Measurements from ENCODE around the gene EME1. TPM values are rescaled to one million over a fixed set of nuclear protein-coding genes. Genes with fewer than 3 reads are reported as not detected.

Gene EME1
- total RNA-seq, 2 donors from 2014 or later, result 3.9 TPM; not detected in 1

- no peaks in the 10 kb centered on the region for H3K9me3 ChIP-seq
- H3K4me3 ChIP-seq, result no peak overlapping the region
- ATAC-seq (ENCODE audit: insufficient number of reproducible peaks, low FRiP score, low read depth) (no peak), DNase-seq (ENCODE audit: low spot score) (no peak)
- H3K36me3 ChIP-seq, result peaks cover 43% of the 10 kb centered on the region
- no peak for TF ChIP-seq CTCF (IDR thresholded peaks at IDR 0.05)
- H3K27me3 ChIP-seq (replicated peaks; ENCODE audit: insufficient read depth), result no peaks in the 10 kb centered on the region
- no peaks in the 10 kb centered on the region for H3K4me1 ChIP-seq (ENCODE audit: control insufficient read depth in 1 of 2, low read depth in 2 of 2)
- no peak overlapping the region for H3K27ac ChIP-seq
Observed at GRCh38 chr17:50354776-50355175, 18.3 kb upstream of the EME1 start.

GRCh38 chr17:50355336-50355700, 17.7 kb upstream of the EME1 start:
- no peak overlapping the region for H3K27ac ChIP-seq
- no peaks in the 10 kb centered on the region for H3K4me1 ChIP-seq (ENCODE audit: control insufficient read depth in 1 of 2, low read depth in 2 of 2)
- no peaks in the 10 kb centered on the region for H3K9me3 ChIP-seq
- peaks cover 43% of the 10 kb centered on the region for H3K36me3 ChIP-seq
- DNase-seq (ENCODE audit: low spot score), result no peak
- no peak for TF ChIP-seq CTCF (IDR thresholded peaks at IDR 0.05)
- ATAC-seq (ENCODE audit: insufficient number of reproducible peaks, low FRiP score, low read depth), result no peak
- no peak overlapping the region for H3K4me3 ChIP-seq
- H3K27me3 ChIP-seq (replicated peaks; ENCODE audit: insufficient read depth), result no peaks in the 10 kb centered on the region

GRCh38 chr17:50355701-50356341, 17.2 kb upstream of the EME1 start:
- TF ChIP-seq CTCF (IDR thresholded peaks at IDR 0.05), result no peak
- Histone ChIP-seq H3K36me3 (peaks cover 43% of the 10 kb centered on the region), H3K4me1 (ENCODE audit: control insufficient read depth in 1 of 2, low read depth in 2 of 2) (no peaks in the 10 kb centered on the region), H3K4me3 (no peak overlapping the region), H3K27me3 (replicated peaks; ENCODE audit: insufficient read depth) (no peaks in the 10 kb centered on the region), H3K27ac (no peak overlapping the region), H3K9me3 (no peaks in the 10 kb centered on the region)
- ATAC-seq (ENCODE audit: insufficient number of reproducible peaks, low FRiP score, low read depth) (no peak), DNase-seq (ENCODE audit: low spot score) (no peak)

- Histone ChIP-seq H3K9me3 (no peaks in the 10 kb centered on the region), H3K4me1 (ENCODE audit: control insufficient read depth in 1 of 2, low read depth in 2 of 2) (no peaks in the 10 kb centered on the region), H3K36me3 (peaks cover 43% of the 10 kb centered on the region), H3K4me3 (no peak overlapping the region), H3K27me3 (replicated peaks; ENCODE audit: insufficient read depth) (no peaks in the 10 kb centered on the region), H3K27ac (no peak overlapping the region)
- no peak for TF ChIP-seq CTCF (IDR thresholded peaks at IDR 0.05)
- ATAC-seq (ENCODE audit: insufficient number of reproducible peaks, low FRiP score, low read depth), result no peak
- no peak for DNase-seq (ENCODE audit: low spot score)
Observed at GRCh38 chr17:50356418-50356817, 16.6 kb upstream of the EME1 start.

- Histone ChIP-seq H3K36me3 (peaks cover 43% of the 10 kb centered on the region), H3K27ac (no peak overlapping the region), H3K27me3 (replicated peaks; ENCODE audit: insufficient read depth) (no peaks in the 10 kb centered on the region), H3K9me3 (no peaks in the 10 kb centered on the region), H3K4me1 (ENCODE audit: control insufficient read depth in 1 of 2, low read depth in 2 of 2) (no peaks in the 10 kb centered on the region), H3K4me3 (no peak overlapping the region)
- ATAC-seq (ENCODE audit: insufficient number of reproducible peaks, low FRiP score, low read depth) (no peak), DNase-seq (ENCODE audit: low spot score) (no peak)
- no peak for TF ChIP-seq CTCF (IDR thresholded peaks at IDR 0.05)
Observed at GRCh38 chr17:50356892-50357510, 16.0 kb upstream of the EME1 start.

Measured in thoracic aorta (tissue), 2 donors.